GM21528 (cell line): Measurements from ENCODE around the gene PROM1.
A peak's percentile ranks its signal among the peaks of the same experiment; 100 is the strongest.

Experiments
- ATAC-seq: cut with Tn5 transposase; IDR thresholded peaks from one replicate; pipeline ENCODE4 v1.9.1; 2021; ENCODE audit warnings: mild to moderate bottlenecking, moderate library complexity; ENCODE audit not compliant: unreplicated experiment, low FRiP score

PROM1 gene

GRCh38 chr4:16110199-16110598 lies 26.4 kb upstream of the PROM1 start:
- ATAC-seq: no peak

- no peak for ATAC-seq
Measured at GRCh38 chr4:16109256-16109655, 25.4 kb upstream of the PROM1 start.

- no peak for ATAC-seq
Measured at GRCh38 chr4:16106956-16107355, 23.1 kb upstream of the PROM1 start.

- no peak for ATAC-seq
Measured at GRCh38 chr4:16104520-16104919, 20.7 kb upstream of the PROM1 start.

GRCh38 chr4:16102356-16102755 lies 18.5 kb upstream of the PROM1 start:
- no peak for ATAC-seq

- no peak for ATAC-seq
Measured at GRCh38 chr4:16100833-16101232, 17.0 kb upstream of the PROM1 start.

- ATAC-seq: no peak
Measured at GRCh38 chr4:16092682-16093319, 9.0 kb upstream of the PROM1 start.

- no peak for ATAC-seq
Measured at GRCh38 chr4:16090096-16090705, 6.4 kb upstream of the PROM1 start.

- no peak for ATAC-seq
Measured at GRCh38 chr4:16089156-16089555, 5.3 kb upstream of the PROM1 start.

- no peak for ATAC-seq
Measured at GRCh38 chr4:16088601-16089000, 4.8 kb upstream of the PROM1 start.

GRCh38 chr4:16085822-16086221 lies 2.0 kb upstream of the PROM1 start:
- peak; percentile 66 for ATAC-seq

GRCh38 chr4:16082426-16083240 lies 1.2 kb downstream of the PROM1 start:
- ATAC-seq: no peak

- ATAC-seq: no peak
Measured at GRCh38 chr4:16082041-16082425, 1.8 kb downstream of the PROM1 start.

- peak; percentile 57 for ATAC-seq
Measured at GRCh38 chr4:16079046-16079445, 4.8 kb downstream of the PROM1 start.

- ATAC-seq: no peak
Measured at GRCh38 chr4:16078195-16078760, 5.5 kb downstream of the PROM1 start.

GRCh38 chr4:16077786-16078185 lies 6.0 kb downstream of the PROM1 start:
- ATAC-seq: no peak

- ATAC-seq: no peak
Measured at GRCh38 chr4:16075975-16076757, 7.7 kb downstream of the PROM1 start.

- no peak for ATAC-seq
Measured at GRCh38 chr4:16075061-16075460, 8.8 kb downstream of the PROM1 start.

- no peak for ATAC-seq
Measured at GRCh38 chr4:16072168-16072567, 11.7 kb downstream of the PROM1 start.

- no peak for ATAC-seq
Measured at GRCh38 chr4:16070203-16070602, 13.6 kb downstream of the PROM1 start.

- no peak for ATAC-seq
Measured at GRCh38 chr4:16067515-16067914, 16.3 kb downstream of the PROM1 start.
